ENCODE measurements around the gene LRRTM4.
"Not testable (repeated sequence)": the region's sequence is repeated elsewhere in the genome, so short reads cannot be mapped to it uniquely, and the experiment has no call there.

LRRTM4 gene

DNA sequence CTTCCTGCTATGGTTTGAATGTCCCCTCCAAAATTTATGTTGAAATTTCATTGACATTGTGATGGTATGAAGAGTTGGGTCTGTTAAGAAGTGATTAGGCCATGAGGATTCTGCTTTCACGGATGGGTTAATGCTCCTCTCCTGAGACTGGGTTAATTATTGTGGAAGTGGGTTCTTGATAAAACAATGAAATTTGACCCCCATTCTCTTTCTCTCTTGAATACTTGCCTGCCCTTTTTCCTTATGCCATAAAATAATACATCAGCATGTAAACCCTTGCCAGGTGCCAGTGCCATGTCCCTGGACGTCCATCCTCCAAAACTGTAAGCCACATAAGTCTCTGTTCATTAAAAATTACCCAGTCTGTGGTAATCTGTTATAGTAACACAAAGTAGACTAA is 352.8 kb downstream of the LRRTM4 start:
- DNase-seq (ENCODE audit: low read depth in 2 of 2): no peak

DNA sequence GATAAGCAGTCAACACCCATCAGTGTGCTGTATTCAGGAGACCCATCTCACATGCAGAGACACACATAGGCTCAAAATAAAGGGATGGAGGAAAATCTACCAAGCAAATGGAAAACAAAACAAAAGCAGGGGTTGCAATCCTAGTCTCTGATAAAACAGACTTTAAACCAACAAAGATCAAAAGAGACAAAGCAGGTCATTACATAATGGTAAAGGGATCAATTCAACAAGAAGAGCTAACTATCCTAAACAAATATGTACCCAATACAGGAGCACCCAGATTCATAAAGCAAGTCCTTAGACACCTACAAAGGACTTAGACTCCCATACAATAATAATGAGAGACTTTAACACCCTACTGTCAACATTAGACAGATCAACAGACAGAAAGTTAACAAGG is 358.2 kb downstream of the LRRTM4 start:
- DNase-seq (ENCODE audit: low read depth in 2 of 2): not testable (repeated sequence)

DNA sequence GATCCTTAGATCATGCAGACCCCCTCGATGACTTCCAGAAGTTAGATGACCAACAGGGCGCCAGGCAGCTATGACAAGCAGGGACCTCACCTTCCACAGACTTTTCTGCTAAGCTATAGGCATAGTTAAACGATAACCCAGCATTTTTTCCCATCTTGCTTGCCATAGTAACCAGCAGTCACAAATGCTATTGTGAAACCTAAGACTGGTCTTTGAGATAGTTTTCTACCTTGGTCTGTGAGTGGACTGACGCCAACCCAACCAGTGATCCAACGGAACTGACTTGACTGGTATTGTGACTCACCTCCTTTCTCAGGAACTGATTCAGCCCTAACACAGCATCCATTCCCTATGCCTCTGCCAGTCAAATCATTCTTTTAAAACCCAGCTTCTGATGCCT is 361.2 kb downstream of the LRRTM4 start:
- no peak for DNase-seq (ENCODE audit: low read depth in 2 of 2)

GRCh38 chr2:77156599-77156998 is 365.6 kb downstream of the LRRTM4 start:
- DNase-seq (ENCODE audit: low read depth in 2 of 2): no peak

DNA sequence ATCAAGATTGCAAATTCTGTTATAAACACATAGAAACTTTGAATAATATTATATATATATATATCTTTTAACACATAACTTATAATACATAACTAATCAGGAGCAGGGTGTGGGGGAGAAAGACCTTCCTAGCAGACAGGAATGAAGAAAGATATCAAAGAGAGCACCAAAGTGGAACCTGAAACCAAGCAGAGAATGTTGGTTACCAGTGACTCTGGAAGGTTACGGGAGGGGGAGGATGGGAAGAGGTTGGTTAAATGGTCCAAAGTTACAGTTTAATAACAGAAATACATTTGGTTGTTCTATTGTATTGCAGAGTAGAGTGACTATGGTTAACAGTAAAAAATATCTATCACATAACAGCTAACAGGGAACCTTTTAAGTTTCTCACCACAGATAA is 366.7 kb downstream of the LRRTM4 start:
- DNase-seq (ENCODE audit: low read depth in 2 of 2): no peak

DNA sequence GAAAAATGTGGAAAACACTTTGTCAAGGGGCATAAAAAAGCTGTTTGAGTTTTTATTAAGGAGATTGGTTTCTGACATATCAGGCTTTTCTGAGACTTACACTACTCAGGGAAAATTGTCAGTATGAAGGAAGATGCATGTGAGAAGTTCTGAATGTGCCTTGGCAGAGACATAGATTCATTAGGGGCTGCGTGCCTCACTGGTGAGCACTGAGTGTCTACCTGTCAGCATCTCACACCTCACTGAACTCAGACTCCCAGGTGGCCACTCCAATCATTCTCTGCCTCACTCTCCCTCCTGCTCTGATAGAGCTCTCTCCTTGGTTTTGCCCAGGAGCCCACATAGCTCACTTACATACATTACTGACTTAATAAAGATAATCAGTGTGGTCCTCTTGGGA is 372.6 kb downstream of the LRRTM4 start:
- DNase-seq (ENCODE audit: low read depth in 2 of 2): no peak

DNA sequence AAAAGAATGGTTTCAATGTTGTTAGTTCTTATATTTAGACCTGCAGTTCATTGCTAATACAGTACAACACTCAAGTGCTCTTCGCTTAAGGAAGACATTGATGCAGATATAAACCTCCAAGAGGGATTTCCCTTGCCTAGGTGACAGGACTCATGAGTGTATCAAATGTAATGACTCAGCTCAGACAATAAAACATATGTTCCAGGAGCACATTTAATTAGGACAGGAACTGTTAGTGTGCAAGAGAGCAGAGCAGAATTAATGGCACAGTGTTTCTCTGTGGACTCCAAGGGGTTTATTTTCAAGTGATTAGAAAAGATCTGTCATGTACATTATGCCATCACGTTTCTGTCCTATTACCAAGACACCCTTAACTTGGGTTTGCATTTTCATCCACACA is 375.0 kb downstream of the LRRTM4 start:
- DNase-seq (ENCODE audit: low read depth in 2 of 2): no peak

DNA sequence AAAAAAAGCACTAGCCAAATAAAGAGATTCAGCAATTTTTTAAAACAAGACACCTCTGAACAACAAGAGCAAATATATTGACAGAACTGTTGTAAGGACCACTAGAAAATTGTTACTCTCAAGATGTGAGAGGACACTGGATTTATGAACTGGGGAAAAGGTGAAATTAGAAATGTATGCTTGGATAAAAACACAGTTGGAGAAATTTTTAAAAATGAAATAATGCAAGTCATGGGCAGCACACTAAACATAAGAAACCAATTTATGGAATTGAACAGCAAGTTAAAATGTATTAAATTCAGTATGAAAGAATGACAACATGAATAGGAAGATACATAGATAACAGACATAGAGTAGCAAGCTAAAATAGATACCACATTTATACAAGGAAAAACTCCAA is 377.4 kb downstream of the LRRTM4 start:
- DNase-seq (ENCODE audit: low read depth in 2 of 2): no peak

DNA sequence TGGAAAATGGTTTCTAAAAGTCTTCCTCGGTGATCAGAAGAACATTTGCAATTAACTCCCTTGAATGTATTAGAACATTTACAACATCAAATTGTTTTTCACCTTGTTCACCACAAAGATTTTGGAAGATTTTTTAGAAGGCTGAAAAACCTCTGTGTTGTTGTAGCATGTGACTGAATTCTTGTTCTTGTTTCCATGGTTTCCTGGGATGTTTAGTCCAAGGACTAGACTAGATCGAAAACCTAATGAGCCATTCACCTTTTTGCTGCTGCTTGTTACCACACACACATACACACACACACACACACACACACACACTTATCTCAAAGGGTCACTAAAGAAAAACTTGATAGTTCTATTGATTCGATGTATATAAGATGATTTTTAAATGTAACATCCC is 380.0 kb downstream of the LRRTM4 start:
- DNase-seq (ENCODE audit: low read depth in 2 of 2): no peak

DNA sequence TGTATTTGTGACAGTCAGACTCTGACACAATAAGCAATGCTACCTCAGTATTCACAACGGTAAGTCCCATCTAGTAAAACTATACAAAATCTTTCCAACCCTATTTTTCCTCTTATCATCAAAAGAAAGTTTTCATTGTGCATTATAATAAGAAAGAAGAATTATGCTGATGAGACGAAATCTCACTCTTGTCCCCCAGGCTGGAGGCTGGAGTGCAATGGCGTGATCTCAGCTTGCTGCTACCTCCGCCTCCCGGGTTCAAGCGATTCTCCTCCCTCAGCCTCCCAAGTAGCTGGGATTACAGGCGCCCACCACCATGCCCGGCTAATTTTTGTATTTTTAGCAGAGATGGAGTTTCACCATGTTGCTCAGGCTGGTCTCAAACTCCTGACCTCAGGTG is 393.7 kb downstream of the LRRTM4 start:
- not testable (repeated sequence) for DNase-seq (ENCODE audit: low read depth in 2 of 2)

DNA sequence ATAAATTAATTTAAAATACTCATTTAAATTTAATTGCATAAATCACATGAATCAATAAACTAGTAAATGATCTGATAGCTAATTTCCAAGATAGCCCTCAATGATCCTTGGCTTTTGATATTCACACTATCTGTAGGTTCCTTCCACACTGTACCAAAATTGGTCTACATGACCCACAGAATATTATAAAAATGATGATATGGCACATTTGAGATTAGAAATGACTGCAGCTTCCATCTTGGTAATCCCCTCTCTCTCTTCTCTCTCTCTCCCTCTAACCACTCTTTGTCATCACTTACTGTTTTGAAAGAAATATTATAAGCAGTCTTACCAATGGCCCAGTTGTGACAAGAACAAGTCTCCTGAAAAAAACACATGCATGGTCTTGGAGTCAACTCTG is 394.8 kb downstream of the LRRTM4 start:
- no peak for DNase-seq (ENCODE audit: low read depth in 2 of 2)

DNA sequence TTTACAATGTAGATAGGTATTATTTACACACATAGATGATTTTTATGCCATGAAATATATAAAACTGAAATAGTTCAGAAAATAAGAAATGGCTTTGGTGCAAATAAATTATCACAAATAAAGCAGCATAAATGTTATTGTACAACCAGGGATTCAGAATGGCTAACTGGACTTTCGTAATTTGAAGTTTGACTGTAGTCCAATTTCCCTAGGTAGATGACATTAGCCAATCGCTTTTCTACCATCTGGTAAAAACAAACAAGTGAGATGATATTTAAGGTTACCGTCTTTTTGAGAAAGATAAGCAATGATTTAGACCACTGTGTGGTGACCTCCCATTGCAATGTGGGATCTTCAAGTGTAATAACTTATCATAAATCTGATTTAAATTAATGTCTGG is 400.7 kb downstream of the LRRTM4 start:
- DNase-seq (ENCODE audit: low read depth in 2 of 2): no peak

DNA sequence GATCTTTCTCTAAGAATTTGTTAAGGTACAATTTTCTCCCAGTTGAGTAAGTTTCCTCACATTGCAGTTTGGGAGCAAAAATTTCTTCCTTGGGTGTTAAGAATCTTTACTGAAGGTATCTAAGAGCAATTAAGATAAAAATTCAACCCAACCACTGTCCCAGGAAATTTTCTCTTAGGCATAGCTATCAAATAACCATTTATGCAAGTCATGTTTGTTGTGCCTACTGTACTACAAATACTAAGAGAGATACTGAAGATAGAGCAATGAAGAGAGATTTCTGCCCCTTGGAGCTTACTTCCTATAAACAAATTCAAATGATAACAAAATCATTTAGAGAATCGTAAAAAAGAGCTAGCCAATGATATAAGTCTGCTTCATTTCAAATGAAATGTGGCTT is 402.8 kb downstream of the LRRTM4 start:
- no peak for DNase-seq (ENCODE audit: low read depth in 2 of 2)

DNA sequence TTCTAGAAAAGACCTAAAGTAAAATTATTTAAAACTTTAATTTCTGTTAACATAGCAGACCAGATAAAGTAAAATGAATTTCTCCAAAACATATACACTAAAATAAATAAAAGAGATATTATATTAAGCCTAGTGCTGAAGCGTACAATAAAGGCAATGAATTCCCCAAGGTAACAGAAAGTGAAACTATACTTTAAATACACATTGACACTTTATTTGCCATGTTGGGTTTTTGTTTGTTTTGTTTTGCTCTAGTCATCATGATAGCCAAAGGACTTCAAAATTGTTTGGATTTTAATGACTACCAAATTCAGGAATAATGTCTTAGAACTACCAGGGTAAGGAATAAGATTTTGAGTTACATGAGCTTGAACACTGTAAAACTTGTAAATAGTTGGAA is 413.3 kb downstream of the LRRTM4 start:
- DNase-seq (ENCODE audit: low read depth in 2 of 2): no peak

DNA sequence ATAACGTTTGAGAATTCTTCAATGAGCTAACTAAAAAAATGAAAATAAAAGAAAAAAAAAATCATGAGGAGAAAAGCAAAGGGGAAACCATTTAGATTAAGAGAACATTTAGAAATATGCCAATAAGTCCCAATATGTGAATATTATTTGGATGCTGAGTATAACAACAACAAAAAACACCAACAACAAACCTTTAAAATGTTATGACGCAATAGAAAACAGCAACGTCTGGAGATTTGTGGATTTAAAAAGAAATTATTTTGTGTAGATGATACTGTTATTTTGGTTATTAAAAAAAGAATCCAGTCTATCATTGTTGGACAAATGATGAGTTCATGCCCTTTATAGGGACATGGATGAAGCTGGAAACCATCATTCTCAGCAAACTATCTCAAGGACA is 417.2 kb downstream of the LRRTM4 start:
- no peak for DNase-seq (ENCODE audit: low read depth in 2 of 2)

- no peak for DNase-seq (ENCODE audit: low read depth in 2 of 2)
These were observed 417.6 kb downstream of the LRRTM4 start for GRCh38 chr2:77104554-77104953.

- no peak for DNase-seq (ENCODE audit: low read depth in 2 of 2)
These were observed 419.2 kb downstream of the LRRTM4 start for GRCh38 chr2:77102927-77103326.

GRCh38 chr2:77101796-77102452 is 420.3 kb downstream of the LRRTM4 start:
- DNase-seq (ENCODE audit: low read depth in 2 of 2): no peak

DNA sequence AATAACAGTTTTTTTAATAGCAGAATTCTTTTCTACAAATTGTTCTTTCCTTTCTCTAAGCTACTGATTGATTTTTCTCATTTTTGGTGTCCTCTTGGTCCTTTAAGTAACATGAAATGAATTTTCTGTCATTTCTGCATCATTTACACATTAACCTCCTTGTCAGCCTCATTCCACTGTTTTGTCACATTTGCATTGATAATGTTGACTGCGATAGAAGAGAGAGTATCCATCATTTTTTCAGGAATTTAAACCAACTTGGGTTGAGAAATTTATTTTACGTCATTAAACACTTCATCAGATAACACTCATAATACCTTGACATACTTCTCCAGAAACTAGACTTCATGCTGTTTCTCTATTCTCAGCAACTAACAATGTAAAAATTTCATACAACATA is 422.2 kb downstream of the LRRTM4 start:
- no peak for DNase-seq (ENCODE audit: low read depth in 2 of 2)

DNA sequence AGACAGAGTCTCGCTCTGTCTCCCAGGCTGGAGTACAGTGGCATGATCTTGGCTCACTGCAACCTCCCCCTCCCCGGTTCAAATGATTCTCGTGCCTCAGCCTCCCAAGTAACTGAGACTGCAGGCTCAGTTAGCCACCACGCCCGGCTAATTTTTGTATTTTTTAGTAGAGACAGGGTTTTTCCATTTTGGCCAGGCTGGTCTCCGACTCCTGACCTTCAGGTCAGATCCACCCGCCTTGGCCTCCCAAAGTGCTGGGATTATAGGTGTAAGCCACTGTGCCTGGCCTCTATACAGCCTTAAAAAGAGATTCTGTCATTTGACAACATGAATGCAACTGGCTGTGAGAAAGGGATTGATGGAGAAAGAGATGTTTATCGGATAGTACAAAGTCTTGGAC is 426.7 kb downstream of the LRRTM4 start:
- not testable (repeated sequence) for DNase-seq (ENCODE audit: low read depth in 2 of 2)

- DNase-seq (ENCODE audit: low read depth in 2 of 2): no peak
These were observed 427.1 kb downstream of the LRRTM4 start for GRCh38 chr2:77095096-77095495.

GRCh38 chr2:77088424-77088823 is 433.8 kb downstream of the LRRTM4 start:
- DNase-seq (ENCODE audit: low read depth in 2 of 2): not testable (repeated sequence)

DNA sequence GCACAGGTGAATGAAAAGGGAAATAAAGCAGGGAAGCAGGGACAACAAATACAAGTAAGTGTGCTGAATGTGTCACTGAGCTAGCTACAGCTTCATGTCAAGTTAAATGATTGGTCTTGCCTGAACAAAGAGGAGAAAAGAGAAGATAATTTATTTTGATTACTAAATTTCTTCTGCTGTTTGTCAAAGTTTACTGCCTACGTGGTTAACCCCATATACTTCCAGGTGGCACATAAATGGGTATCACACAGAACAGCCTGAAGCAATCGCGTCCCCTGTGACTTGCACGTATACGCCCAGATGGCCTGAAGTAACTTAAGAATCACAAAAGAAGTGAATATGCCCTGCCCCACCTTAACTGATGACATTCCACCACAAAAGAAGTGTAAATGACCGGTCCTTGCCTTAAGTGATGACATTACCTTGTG is 434.2 kb downstream of the LRRTM4 start:
- DNase-seq (ENCODE audit: low read depth in 2 of 2): no peak

DNA sequence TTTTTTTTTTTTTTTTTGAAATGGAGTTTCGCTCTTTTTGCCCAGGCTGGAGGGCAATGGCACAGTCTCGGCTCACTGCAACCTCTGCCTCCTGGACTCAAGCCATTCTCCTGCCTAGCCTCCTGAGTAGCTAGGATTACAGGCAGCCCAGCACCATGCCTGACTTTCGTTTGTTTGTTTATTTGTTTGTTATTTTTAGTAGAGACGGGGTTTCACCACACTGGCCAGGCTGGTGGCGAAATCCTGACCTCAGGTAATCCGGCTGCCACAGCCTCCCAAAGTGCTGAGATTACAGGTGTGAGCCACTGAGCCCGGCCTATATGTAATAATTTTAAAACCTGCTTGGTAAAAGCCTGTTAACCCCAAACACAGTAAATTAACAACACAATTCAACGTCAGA is 435.7 kb downstream of the LRRTM4 start:
- DNase-seq (ENCODE audit: low read depth in 2 of 2): no peak

Measured in fibroblast of skin of left biceps (primary cell).